ENCODE results near the gene TNS1. TPM values are rescaled to one million over a fixed set of nuclear protein-coding genes. Genes with fewer than 3 reads are reported as not detected.
A peak's percentile ranks its signal among the peaks of the same experiment; 100 is the strongest.

TNS1 gene
- total RNA-seq, 1 experiment from 2014 or later: 3.4 TPM

DNA sequence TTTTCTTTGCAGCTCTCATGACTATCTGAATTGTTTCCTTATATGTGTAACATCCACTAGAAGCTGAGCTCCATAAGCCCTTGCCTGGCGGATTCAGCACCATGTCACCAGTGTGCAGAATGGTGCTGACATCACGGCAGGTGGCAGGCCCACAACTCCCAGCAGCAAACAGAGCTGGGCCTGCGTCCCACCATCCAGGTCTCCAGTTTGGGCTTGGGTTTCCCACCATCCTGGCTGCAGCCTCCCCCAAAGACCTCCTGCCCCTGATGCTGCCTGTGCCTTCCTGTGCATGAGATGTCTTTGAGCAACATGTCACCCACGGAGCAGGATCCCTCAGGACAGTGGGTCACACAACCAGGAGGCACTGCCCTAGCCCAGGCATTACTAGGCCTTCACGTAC is 113.1 kb downstream of the TNS1 start:
- Histone ChIP-seq H3K9ac (ENCODE audit: extremely low read depth, insufficient read length, low read length) (no peak overlapping the region), H4K8ac (replicated peaks; ENCODE audit: insufficient read length, low read depth, low read length) (peak overlapping the region; percentile 39), H3K23ac (ENCODE audit: insufficient read length, low read depth, low read length) (no peak overlapping the region), H2BK20ac (ENCODE audit: low read depth, low read length, poor library complexity, severe bottlenecking) (no peak overlapping the region), H3T11ph (ENCODE audit: low read length) (no peak overlapping the region), H3K4me1 (ENCODE audit: insufficient read depth, low read length) (no peaks in the 10 kb centered on the region), H2BK5ac (ENCODE audit: insufficient read length, low read length) (no peak overlapping the region), H2AFZ (ENCODE audit: low read length) (no peak overlapping the region), H4K20me1 (ENCODE audit: control insufficient read depth, insufficient read depth, insufficient read length) (no peaks in the 10 kb centered on the region), H3K79me2 (ENCODE audit: insufficient read depth, low read length) (no peaks in the 10 kb centered on the region), H3K56ac (ENCODE audit: insufficient read length, low read depth, low read length) (no peak overlapping the region), H3K18ac (ENCODE audit: insufficient read length, low read depth, low read length) (no peak overlapping the region), H3K79me1 (ENCODE audit: insufficient read depth, low read depth, low read length, poor library complexity, severe bottlenecking) (no peaks in the 10 kb centered on the region), H4K91ac (ENCODE audit: insufficient read length, low read depth, low read length) (no peak overlapping the region), H3K4ac (ENCODE audit: low read depth, low read length) (no peak overlapping the region), H3K27ac (ENCODE audit: insufficient read length, low read depth, low read length) (no peak overlapping the region), H3K9me3 (ENCODE audit: control insufficient read depth, low read depth, low read length) (no peaks in the 10 kb centered on the region), H4K5ac (ENCODE audit: insufficient read length, low read depth, low read length) (no peak overlapping the region), H2BK12ac (ENCODE audit: insufficient read length, low read depth, low read length) (no peak overlapping the region), H2BK15ac (ENCODE audit: low read depth, low read length) (no peak overlapping the region), H3K27me3 (ENCODE audit: insufficient read depth, low read length) (no peaks in the 10 kb centered on the region), H2BK120ac (ENCODE audit: low read depth, low read length, poor library complexity, severe bottlenecking) (no peak overlapping the region), H2AK5ac (ENCODE audit: insufficient read length, low read length) (no peak overlapping the region), H3K14ac (ENCODE audit: insufficient read depth, low read length) (no peak overlapping the region), H3K23me2 (ENCODE audit: insufficient read length, low read depth, low read length, poor library complexity, severe bottlenecking) (no peaks in the 10 kb centered on the region), H3K4me2 (ENCODE audit: insufficient read depth, insufficient read length, low read length) (no peak overlapping the region)
- Mint-ChIP-seq H3K4me3 (no peak overlapping the region), H3K27ac (no peak overlapping the region), H3K4me1 (no peaks in the 10 kb centered on the region), H3K9me3 (no peaks in the 10 kb centered on the region), H3K27me3 (ENCODE audit: low read depth) (no peaks in the 10 kb centered on the region), H3K36me3 (ENCODE audit: insufficient read depth in 1 of 3, low read depth in 3 of 3) (no peaks in the 10 kb centered on the region)
- no peak for DNase-seq
- no CpG with 5 or more reads among the region's 5 CpGs for whole genome bisulfite sequencing (ENCODE audit: extremely low coverage, insufficient read length, low lambda C conversion rate)
- TF ChIP-seq, protein P1, sequence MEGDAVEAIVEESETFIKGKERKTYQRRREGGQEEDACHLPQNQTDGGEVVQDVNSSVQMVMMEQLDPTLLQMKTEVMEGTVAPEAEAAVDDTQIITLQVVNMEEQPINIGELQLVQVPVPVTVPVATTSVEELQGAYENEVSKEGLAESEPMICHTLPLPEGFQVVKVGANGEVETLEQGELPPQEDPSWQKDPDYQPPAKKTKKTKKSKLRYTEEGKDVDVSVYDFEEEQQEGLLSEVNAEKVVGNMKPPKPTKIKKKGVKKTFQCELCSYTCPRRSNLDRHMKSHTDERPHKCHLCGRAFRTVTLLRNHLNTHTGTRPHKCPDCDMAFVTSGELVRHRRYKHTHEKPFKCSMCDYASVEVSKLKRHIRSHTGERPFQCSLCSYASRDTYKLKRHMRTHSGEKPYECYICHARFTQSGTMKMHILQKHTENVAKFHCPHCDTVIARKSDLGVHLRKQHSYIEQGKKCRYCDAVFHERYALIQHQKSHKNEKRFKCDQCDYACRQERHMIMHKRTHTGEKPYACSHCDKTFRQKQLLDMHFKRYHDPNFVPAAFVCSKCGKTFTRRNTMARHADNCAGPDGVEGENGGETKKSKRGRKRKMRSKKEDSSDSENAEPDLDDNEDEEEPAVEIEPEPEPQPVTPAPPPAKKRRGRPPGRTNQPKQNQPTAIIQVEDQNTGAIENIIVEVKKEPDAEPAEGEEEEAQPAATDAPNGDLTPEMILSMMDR (conservative IDR thresholded peaks at IDR 0.05): no peak
